Esophagus muscularis mucosa (tissue), 3 donors: ENCODE data around the gene PLD3.

ENCODE experiments used
- POLR2AphosphoS5 ChIP-seq, 2 donors: sonication (generic); formaldehyde crosslinking; IDR thresholded peaks; one replicate each; pipeline ENCODE4 v1.6.1; 2017; ENCODE audit warnings: antibody characterized with exemption in 2 of 2
- TF ChIP-seq, protein P1 (sequence below), 3 experiments: fragments of 200-600 bp in 2 of 3; fragments of 450-650 bp in 1 of 3; sonication (generic) in 2 of 3; IDR thresholded peaks; one replicate each; pipeline ENCODE4 v1.5.1; 2017 to 2019; ENCODE audit warnings: antibody characterized with exemption in 3 of 3, mild to moderate bottlenecking in 2 of 3, moderate library complexity in 1 of 3

DNA sequence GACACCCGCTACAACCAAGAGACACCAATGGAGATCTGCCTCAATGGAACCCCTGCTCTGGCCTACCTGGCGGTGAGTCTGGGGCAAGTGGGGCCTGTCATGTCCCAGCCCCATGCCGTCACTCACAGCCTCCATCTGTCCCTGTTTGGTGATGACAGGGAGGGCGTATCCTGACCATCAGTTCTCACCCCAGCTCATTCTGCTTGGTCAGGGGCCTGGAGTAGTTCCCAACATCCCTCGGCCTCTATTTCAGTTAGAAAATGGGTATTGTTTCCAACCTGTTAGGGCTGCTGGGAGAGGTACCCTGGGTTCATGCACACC is 23.3 kb downstream of the PLD3 start:
- TF ChIP-seq, protein P1, sequence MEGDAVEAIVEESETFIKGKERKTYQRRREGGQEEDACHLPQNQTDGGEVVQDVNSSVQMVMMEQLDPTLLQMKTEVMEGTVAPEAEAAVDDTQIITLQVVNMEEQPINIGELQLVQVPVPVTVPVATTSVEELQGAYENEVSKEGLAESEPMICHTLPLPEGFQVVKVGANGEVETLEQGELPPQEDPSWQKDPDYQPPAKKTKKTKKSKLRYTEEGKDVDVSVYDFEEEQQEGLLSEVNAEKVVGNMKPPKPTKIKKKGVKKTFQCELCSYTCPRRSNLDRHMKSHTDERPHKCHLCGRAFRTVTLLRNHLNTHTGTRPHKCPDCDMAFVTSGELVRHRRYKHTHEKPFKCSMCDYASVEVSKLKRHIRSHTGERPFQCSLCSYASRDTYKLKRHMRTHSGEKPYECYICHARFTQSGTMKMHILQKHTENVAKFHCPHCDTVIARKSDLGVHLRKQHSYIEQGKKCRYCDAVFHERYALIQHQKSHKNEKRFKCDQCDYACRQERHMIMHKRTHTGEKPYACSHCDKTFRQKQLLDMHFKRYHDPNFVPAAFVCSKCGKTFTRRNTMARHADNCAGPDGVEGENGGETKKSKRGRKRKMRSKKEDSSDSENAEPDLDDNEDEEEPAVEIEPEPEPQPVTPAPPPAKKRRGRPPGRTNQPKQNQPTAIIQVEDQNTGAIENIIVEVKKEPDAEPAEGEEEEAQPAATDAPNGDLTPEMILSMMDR (IDR thresholded peaks at IDR 0.05): no peak
- TF ChIP-seq POLR2AphosphoS5 (IDR thresholded peaks at IDR 0.05): no peak
